IMR-90 (cell line): ENCODE measurements around the gene DENND6B. TPM values are rescaled to one million over a fixed set of nuclear protein-coding genes. Genes with fewer than 3 reads are reported as not detected.
"Not testable (repeated sequence)": the region's sequence is repeated elsewhere in the genome, so short reads cannot be mapped to it uniquely, and the experiment has no call there.

ENCODE experiments used
- ATAC-seq: fragments of 200-7000 bp; cut with Tn5 transposase; 2 replicates; pipeline ENCODE4 v1.9.1; 2020; ENCODE audit warnings: low read depth, mild to moderate bottlenecking, moderate library complexity
- BruUV-seq: library from RNA; stranded (reverse); fragments of 400-500 nt; replicated peaks from 2 replicates; lab custom pipeline; 2021; lab: Mats Ljungman, UMichigan
- CTCF ChIA-PET: fragments of 300-600 bp; formaldehyde crosslinking; extraction: SDS; loops from one replicate; lab custom pipeline; 2021; ENCODE audit warnings: antibody characterized with exemption; lab: Yijun Ruan, JAX
- POLR2A ChIA-PET: fragments of 300-600 bp; sonication (Branson Sonifier 250); formaldehyde crosslinking; loops from one replicate; lab custom pipeline; 2022; ENCODE audit warnings: antibody characterized with exemption; ENCODE audit not compliant: unreplicated experiment; lab: Charles Lee
- DNase-seq: peaks from one replicate; pipeline ENCODE4 v3.0.0; 2013
- H2AFZ ChIP-seq: replicated peaks from 2 replicates; pipeline ENCODE3; 2013; ENCODE audit warnings: low read length, mild to moderate bottlenecking; ENCODE audit not compliant: poor library complexity
- H2AK5ac ChIP-seq: 2 replicates; pipeline ENCODE4 v1.6.1; 2013; ENCODE audit warnings: low read depth, low read length, inconsistent platforms
- H2AK9ac ChIP-seq: replicated peaks from 2 replicates; pipeline ENCODE3; 2013; ENCODE audit warnings: mild to moderate bottlenecking, low read depth, low read length, moderate library complexity; ENCODE audit not compliant: poor library complexity
- H2BK120ac ChIP-seq: 2 replicates; pipeline ENCODE4 v1.6.1; 2013; ENCODE audit warnings: low read depth, low read length, inconsistent platforms
- H2BK15ac ChIP-seq: 3 replicates; pipeline ENCODE4 v1.6.1; 2013; ENCODE audit warnings: low read depth, low read length, inconsistent platforms
- H2BK20ac ChIP-seq: 2 replicates; pipeline ENCODE4 v1.6.1; 2013; ENCODE audit warnings: low read depth, mild to moderate bottlenecking, inconsistent platforms, low read length, moderate library complexity
- H2BK5ac ChIP-seq: 2 replicates; pipeline ENCODE4 v1.6.1; 2013; ENCODE audit warnings: mild to moderate bottlenecking, low read depth, low read length, inconsistent platforms; ENCODE audit not compliant: poor library complexity, severe bottlenecking
- H3K14ac ChIP-seq: replicated peaks from 2 replicates; pipeline ENCODE4 v1.6.1; 2013; ENCODE audit warnings: low read depth, low read length, inconsistent platforms
- H3K18ac ChIP-seq: 2 replicates; pipeline ENCODE4 v1.6.1; 2013; ENCODE audit warnings: low read depth, low read length, control low read depth
- H3K23ac ChIP-seq: 2 replicates; pipeline ENCODE4 v1.6.1; 2013; ENCODE audit warnings: low read depth, low read length, inconsistent platforms
- H3K27ac ChIP-seq: 2 replicates; pipeline ENCODE4 v1.5.1; 2013; ENCODE audit warnings: mild to moderate bottlenecking, control low read depth, low read length; ENCODE audit not compliant: insufficient read depth
- H3K27me3 ChIP-seq: 2 replicates; pipeline ENCODE4 v1.6.1; 2013; ENCODE audit warnings: low read length; ENCODE audit not compliant: control insufficient read depth, insufficient read depth
- H3K36me3 ChIP-seq: 2 replicates; pipeline ENCODE4 v1.6.1; 2013; ENCODE audit warnings: low read length, mixed read lengths; ENCODE audit not compliant: control insufficient read depth, insufficient read depth
- H3K4ac ChIP-seq: 2 replicates; pipeline ENCODE4 v1.6.1; 2013; ENCODE audit warnings: low read depth, low read length, inconsistent platforms
- H3K4me1 ChIP-seq: 2 replicates; pipeline ENCODE4 v1.6.1; 2013; ENCODE audit warnings: low read length, mixed read lengths; ENCODE audit not compliant: control insufficient read depth, insufficient read depth
- H3K4me2 ChIP-seq: 2 replicates; pipeline ENCODE4 v1.6.1; 2013; ENCODE audit warnings: low read depth, mild to moderate bottlenecking, control low read depth, low read length, moderate library complexity
- H3K4me3 ChIP-seq: 2 replicates; pipeline ENCODE4 v1.5.1; 2013; ENCODE audit warnings: low read depth, mild to moderate bottlenecking, control low read depth, low read length, moderate library complexity; ENCODE audit not compliant: insufficient read depth
- H3K56ac ChIP-seq: 2 replicates; pipeline ENCODE4 v1.6.1; 2013; ENCODE audit warnings: low read length, inconsistent platforms; ENCODE audit not compliant: insufficient read depth; ENCODE audit errors: extremely low read depth
- H3K79me1 ChIP-seq, 2 experiments: 2 replicates each; pipeline ENCODE4 v1.6.1; 2013; ENCODE audit warnings: low read length in 2 of 2, inconsistent platforms in 1 of 2, low read depth in 1 of 2
- H3K9ac ChIP-seq: 2 replicates; pipeline ENCODE4 v1.6.1; 2013; ENCODE audit warnings: low read depth, low read length, control low read depth
- H3K9me1 ChIP-seq: 2 replicates; pipeline ENCODE4 v1.6.1; 2013; ENCODE audit warnings: low read length, inconsistent platforms; ENCODE audit not compliant: insufficient read depth
- H3K9me3 ChIP-seq: 2 replicates; pipeline ENCODE4 v1.6.1; 2013; ENCODE audit warnings: low read length; ENCODE audit not compliant: control insufficient read depth, insufficient read depth
- H4K20me1 ChIP-seq: 2 replicates; pipeline ENCODE4 v1.6.1; 2013; ENCODE audit warnings: low read length, inconsistent platforms; ENCODE audit not compliant: insufficient read depth
- H4K5ac ChIP-seq: 2 replicates; pipeline ENCODE4 v1.6.1; 2013; ENCODE audit warnings: mild to moderate bottlenecking, low read depth, low read length, control low read depth
- H4K8ac ChIP-seq, 2 experiments: 2 replicates each; pipeline ENCODE4 v1.6.1; 2013; ENCODE audit warnings: low read depth in 2 of 2, low read length in 2 of 2, control low read depth in 1 of 2, inconsistent platforms in 1 of 2
- H4K91ac ChIP-seq: 2 replicates; pipeline ENCODE4 v1.6.1; 2013; ENCODE audit warnings: low read depth, low read length, inconsistent platforms; ENCODE audit not compliant: insufficient read depth
- WGBS, 2 experiments: methylation state at CpG; one replicate each; pipeline versions ENCODE4 v1.1.5 to v1.1.7; 2013; ENCODE audit warnings: missing lambda C conversion rate in 2 of 2; ENCODE audit not compliant: insufficient read length in 1 of 2; ENCODE audit errors: extremely low coverage in 2 of 2; 5-methylcytosine and 5-hydroxymethylcytosine counted together
- dilution Hi-C: fragments of 300-500 bp; cut with HindIII; formaldehyde crosslinking; loops from one replicate; pipeline ENCODE4 v1.14.3; 2018; ENCODE audit warnings: low sequenced_read_pairs; ENCODE audit not compliant: unreplicated experiment
- in situ Hi-C: fragments of 300-500 bp; cut with MboI; formaldehyde crosslinking; loops from 3 replicates; pipeline ENCODE4 v1.14.3; 2019; ENCODE audit warnings: low sequenced_read_pairs, inconsistent platforms, mixed read lengths
- intact Hi-C: fragments of 100-400 bp; cut with micrococcal nuclease; formaldehyde crosslinking; loops from 2 replicates; pipeline ENCODE4 v1.10.0; 2022
- polyA plus RNA-seq, 3 experiments: library from polyadenylated mRNA; depleted of rRNA; stranded (reverse); fragments of >200 nt; gene quantifications; 2 replicates each; pipeline ENCODE4 v1.2.3, GENCODE V29; 2012; ENCODE audit warnings: low replicate concordance in 1 of 3
- total RNA-seq: library from RNA; depleted of rRNA; stranded (reverse); fragments of >200 nt; gene quantifications from 2 replicates; pipeline ENCODE4 v1.2.3, GENCODE V29; 2012

Gene DENND6B
- total and polyA plus RNA-seq, 2 of the 4 experiments (the other 2 are of a cell fraction), result 0.36 to 4.9 TPM

GRCh38 chr22:50322382-50323104 is 4.3 kb downstream of the DENND6B start:
- H3K14ac ChIP-seq, H3K27me3 ChIP-seq, H2AK5ac ChIP-seq, H3K56ac ChIP-seq, H3K9me3 ChIP-seq, H2AFZ ChIP-seq, ATAC-seq, H3K4me2 ChIP-seq, H2BK5ac ChIP-seq, H2AK9ac ChIP-seq, CTCF ChIA-PET, H3K4ac ChIP-seq, H3K23ac ChIP-seq, H2BK120ac ChIP-seq, H3K18ac ChIP-seq, H4K91ac ChIP-seq, H2BK15ac ChIP-seq, H3K36me3 ChIP-seq, H3K4me3 ChIP-seq, H3K9me1 ChIP-seq, intact Hi-C loops, BruUV-seq, dilution Hi-C loops, H4K8ac ChIP-seq, H3K9ac ChIP-seq, H4K20me1 ChIP-seq, H3K4me1 ChIP-seq, DNase-seq, H2BK20ac ChIP-seq, H4K5ac ChIP-seq, H3K27ac ChIP-seq: not testable (repeated sequence)
- in situ Hi-C loops, result loop anchor here (10.0 kb wide), 1 partner anchor 48 kb away; the partner anchor contains the start of gene MAPK11
- WGBS, 2 experiments, result 100% methylated on average over 1 of the region's 10 CpGs; no CpG with 5 or more reads in 1 of the 2 experiments
- H3K79me1 ChIP-seq, result peaks cover 5 to 16% of the 10 kb centered on the region in 2 experiments
- POLR2A ChIA-PET, result interaction anchor here (0.6 to 1.9 kb wide), 2 partner anchors 13 to 141 kb away, joined by 4 to 6 read pairs; no protein-coding TSS in a partner anchor
